NCI-H2196 (cell line): ENCODE measurements around the gene TM6SF1.
A peak's percentile ranks its signal among the peaks of the same experiment; 100 is the strongest.
"Not testable (repeated sequence)": the region's sequence is repeated elsewhere in the genome, so short reads cannot be mapped to it uniquely, and the experiment has no call there.

Experiments
- DNase-seq: peaks from one replicate; lab custom pipeline; 2025; ENCODE audit not compliant: unreplicated experiment; lab: John Stamatoyannopoulos, UW

Gene TM6SF1

GRCh38 chr15:83106994-83107840 is at the start of gene TM6SF1:
TM6SF1 (plus strand) TSS chr15:83107645; CDS start chr15:83107681, 36 bp downstream.
- peak; percentile 31 for DNase-seq

- no peak for DNase-seq
Measured at GRCh38 chr15:83057696-83058376, 49.6 kb upstream of the TM6SF1 start.

DNA sequence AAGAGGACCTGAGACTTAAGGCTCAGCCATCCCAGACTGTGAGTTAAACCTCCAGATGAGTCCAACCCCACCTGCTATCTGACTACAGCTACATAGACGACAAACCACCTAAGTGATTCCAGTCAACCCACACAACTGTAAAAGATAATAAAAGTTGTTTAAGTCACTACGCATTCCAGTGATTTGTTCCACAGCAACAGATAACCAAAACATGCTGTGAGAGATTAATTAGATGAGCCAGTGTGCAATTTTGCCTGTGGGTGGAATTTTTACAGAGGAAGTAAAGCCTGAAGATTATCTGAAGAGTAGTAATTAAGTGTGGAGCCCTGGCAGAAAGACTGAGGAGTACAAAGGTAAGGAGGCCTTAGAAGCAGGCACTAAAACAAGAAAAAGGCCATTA is 45.8 kb upstream of the TM6SF1 start:
- no peak for DNase-seq

DNA sequence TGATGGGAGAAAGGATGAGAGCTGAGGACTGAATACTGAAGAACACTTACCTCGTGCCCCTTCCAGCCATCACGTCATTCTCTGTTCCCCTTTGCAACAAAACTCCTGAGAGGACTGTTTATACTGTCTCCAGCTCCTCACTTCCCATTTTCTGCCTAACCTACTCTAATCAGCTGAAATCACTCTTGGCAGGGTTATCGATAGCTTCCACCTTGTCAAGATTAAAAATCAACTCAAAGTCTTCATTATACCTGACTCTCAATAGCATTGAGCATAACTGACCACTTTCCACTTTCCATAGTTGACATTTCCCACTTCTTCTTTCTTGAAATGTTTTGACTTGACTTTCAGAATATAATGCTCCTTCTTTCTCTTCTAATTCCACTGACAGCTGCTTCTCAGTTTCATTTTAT is 44.7 kb upstream of the TM6SF1 start:
- no peak for DNase-seq

- DNase-seq: no peak
Measured at GRCh38 chr15:83063551-83063950, 43.9 kb upstream of the TM6SF1 start.

- DNase-seq: no peak
Measured at GRCh38 chr15:83064859-83065258, 42.6 kb upstream of the TM6SF1 start.

- DNase-seq: no peak
Measured at GRCh38 chr15:83065431-83065830, 42.0 kb upstream of the TM6SF1 start.

DNA sequence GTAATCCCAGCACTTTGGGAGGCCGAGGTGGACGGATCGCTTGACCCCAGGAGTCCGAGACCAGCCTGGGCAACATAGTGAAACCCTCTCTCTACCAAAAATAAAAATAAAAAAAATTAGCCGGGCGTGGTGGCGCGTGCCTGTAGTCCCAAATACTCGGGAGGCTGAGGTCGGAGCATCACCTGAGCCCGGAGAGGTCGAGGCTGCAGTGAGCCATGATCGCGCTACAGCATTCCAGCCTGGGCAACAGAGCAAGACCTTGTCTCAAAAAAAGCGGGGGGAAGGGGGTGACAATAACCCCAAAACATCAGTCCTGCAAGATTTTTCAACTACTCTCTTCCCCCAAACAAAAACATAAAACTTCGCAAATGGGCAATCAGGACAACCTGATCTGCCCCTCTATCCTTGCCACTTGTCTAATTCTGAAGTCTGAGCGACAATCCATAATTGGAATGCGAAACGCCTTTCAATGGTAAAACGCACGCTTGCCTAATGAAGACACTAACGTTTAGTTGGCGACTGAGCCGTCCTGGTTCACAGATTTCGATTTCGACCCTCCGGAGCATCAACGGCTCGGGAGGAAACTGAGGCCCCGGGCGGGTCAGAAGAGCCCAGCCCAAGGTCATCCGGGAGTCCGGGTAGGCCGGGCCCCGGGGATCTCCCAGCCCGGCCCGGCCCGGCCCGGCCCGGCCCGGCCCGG is 41.3 kb upstream of the TM6SF1 start:
- DNase-seq: no peak

DNA sequence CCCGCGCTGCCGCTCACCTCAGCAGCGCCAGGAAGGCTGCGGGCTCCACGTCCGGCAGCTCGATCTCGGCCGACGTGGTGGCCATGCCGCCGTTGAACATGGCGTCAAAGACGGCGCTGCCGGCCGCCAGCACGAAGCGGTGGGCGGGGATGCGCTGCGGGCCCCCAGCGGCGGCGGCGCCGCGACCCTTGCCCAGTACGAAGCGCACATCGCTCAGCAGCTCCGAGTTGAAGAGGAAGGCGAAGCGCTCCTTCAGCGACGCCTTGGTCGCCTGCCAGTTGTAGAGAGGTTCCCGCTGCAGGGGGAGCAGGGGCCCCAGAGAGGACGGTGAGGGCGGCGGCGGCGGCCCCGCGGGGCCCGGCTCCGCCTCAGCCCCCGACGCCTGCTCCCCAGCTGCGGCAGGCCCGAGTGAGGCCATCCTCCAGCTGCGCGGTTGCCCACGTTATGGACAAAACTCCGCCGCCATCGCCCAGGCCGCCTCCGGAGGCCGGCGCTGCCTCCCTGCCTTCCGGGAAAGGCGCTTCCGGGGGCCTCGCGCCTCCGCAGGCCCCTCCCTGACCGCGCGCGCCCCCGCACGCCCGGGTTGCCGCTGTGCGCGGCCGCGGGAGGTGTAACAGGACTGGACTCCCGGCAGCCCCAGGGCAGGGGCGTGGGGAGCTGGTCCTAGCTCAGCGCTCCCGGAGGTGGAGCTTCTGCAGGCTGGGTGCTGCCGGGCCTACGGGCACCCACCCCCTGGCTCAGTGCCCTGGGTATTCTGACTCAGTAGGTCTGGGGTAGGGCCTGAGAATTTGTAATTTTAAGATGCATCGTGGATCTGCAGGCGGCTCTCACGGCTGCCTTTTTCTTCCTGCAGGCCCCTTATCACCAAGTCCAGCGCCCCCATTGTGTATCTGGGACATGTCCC is 40.5 kb upstream of the TM6SF1 start, which contains the start of gene BTBD1:
TSS of gene BTBD1 (minus strand) at position 519 of the 904 bp plus-strand sequence. CDS start at position 418, 101 bp downstream.
- DNase-seq: peak; percentile 87

- no peak for DNase-seq
Measured at GRCh38 chr15:83067638-83067962, 39.8 kb upstream of the TM6SF1 start.

GRCh38 chr15:83068054-83068453 is 39.4 kb upstream of the TM6SF1 start:
- no peak for DNase-seq

GRCh38 chr15:83069211-83069642 is 38.2 kb upstream of the TM6SF1 start:
- not testable (repeated sequence) for DNase-seq

DNA sequence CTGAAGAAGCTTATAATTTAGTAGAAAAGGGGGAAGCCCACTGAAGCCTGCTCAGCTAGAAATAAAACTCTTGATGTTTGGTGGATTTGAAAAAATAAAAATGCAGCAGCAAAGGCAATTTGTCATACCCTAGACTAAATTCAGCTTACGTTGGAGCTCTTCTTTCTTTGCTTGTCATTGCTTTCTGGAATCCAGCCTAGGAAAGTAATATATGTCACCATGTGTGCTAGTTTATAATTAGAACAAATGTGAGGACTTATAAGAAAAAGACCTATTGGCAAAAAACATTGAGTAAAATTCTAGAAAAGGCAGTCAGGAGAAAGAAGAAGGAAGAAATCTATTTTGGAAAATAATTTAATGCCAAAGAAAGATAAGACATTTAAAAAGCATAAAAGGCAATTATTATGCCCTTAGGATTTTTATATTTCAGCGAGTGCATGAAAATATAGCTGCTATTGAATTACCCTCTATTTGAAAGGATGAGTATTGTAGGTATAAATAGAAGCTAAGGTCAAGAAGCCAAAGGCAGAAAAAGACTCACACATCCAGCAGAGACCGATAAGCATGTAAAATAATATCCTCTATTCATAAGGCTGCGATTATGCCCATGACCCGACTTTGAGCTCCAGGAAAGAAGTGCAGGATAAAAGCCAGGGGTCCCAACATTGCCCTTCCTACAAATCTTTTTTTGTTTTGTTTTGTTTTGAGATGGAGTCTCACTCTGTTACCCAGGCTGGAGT is 29.8 kb upstream of the TM6SF1 start:
- DNase-seq: no peak

GRCh38 chr15:83078712-83079111 is 28.7 kb upstream of the TM6SF1 start:
- DNase-seq: no peak

DNA sequence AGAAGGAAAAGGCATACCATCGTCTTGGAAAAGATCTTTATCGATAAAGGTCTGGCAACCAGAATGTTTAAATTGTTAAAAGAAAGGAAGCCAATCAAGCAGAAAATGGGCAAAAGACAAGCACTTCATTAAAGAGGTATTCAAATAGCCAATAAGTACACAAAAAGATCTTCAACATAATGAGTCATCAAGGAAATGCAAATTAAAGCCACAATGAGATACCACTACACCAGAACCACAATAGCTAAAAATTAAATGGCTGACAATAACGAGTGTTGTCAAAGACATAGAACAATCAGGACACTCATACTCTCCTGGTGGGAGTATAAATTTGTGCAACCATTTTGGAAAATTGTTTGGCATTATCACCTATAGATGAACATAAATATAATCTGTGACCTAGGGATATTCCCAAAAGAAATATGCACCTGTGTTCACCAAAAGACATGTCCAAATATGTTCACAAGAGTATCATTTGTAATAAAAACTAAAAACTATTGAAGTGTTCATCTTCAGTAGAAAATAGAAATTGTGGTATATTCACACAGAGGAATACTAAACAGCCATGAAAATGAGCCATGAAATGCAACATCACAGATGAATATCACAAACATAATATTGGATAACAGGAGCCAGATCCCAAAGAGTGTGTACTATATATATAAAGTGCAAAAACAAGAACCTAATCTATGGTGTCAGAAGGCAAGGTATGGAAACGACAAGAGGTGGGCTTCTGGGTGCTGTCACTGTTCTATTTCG is 26.0 kb upstream of the TM6SF1 start:
- no peak for DNase-seq

- DNase-seq: no peak
Measured at GRCh38 chr15:83082730-83083386, 24.6 kb upstream of the TM6SF1 start.

DNA sequence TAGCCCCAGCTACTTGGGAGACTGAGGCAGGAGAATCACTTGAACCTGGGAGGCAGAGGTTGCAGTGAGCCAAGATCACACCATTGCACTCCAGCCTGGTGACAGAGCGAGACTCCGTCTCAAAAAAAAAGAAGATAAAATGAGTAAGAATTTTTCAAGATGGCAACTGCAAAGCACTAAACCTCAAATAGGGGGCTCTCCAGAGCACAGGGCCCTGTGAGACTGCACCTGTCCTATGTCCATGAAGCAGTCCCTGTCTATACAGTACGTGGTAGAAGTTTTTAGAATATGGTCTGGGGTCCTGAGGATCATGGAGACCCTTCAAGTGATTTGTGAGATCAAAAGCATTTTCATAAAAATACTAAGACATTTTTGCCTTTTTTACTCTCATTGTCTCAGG is 22.0 kb upstream of the TM6SF1 start:
- not testable (repeated sequence) for DNase-seq

GRCh38 chr15:83085864-83086552 is 21.4 kb upstream of the TM6SF1 start:
- not testable (repeated sequence) for DNase-seq
